HepG2 (cell line): ENCODE data around the gene SELPLG. TPM values are rescaled to one million over a fixed set of nuclear protein-coding genes. Genes with fewer than 3 reads are reported as not detected.

ENCODE experiments used
- ATAC-seq: fragments of 200-7000 bp; cut with Tn5 transposase; 3 replicates; pipeline ENCODE4 v1.9.1; 2020; ENCODE audit warnings: mild to moderate bottlenecking, moderate library complexity
- BruUV-seq: library from RNA; stranded (reverse); fragments of 400-500 nt; replicated peaks from 2 replicates; lab custom pipeline; 2021; lab: Mats Ljungman, UMichigan
- CTCF ChIA-PET: fragments of 300-600 bp; formaldehyde crosslinking; extraction: SDS; loops from one replicate; lab custom pipeline; 2021; ENCODE audit warnings: low total read pairs, inconsistent platforms, low intra/inter-chr PET ratio; lab: Yijun Ruan, JAX
- POLR2A ChIA-PET: fragments of 350-600 bp; sonication (Branson Sonifier 250); formaldehyde crosslinking; loops from one replicate; lab custom pipeline; 2020; ENCODE audit warnings: antibody characterized with exemption, inconsistent platforms; lab: Yijun Ruan, JAX
- DNase-seq: peaks from one replicate; pipeline ENCODE4 v3.0.0-alpha.2; 2015; ENCODE audit warnings: low spot score
- FAIRE-seq: peaks from 3 replicates; lab custom pipeline; 2011; peaks lifted over from hg19 to GRCh38; lab: Jason Lieb, UNC
- H2AFZ ChIP-seq: one replicate; pipeline ENCODE4 v1.6.1; 2011; ENCODE audit warnings: low read length, inconsistent platforms
- H3K27ac ChIP-seq: fragments of 300-600 bp; 3 replicates; pipeline ENCODE4 v1.8.0; 2011; ENCODE audit warnings: mixed run types, mild to moderate bottlenecking, mixed read lengths, low read length, inconsistent platforms; ENCODE audit not compliant: insufficient read depth; ENCODE audit errors: extremely low read length
- H3K27me3 ChIP-seq, 2 experiments: fragments of 200-600 bp in 1 of 2; 2 replicates in 1 of 2; 3 replicates in 1 of 2; pipeline versions ENCODE4 v1.6.0 to v1.8.0; 2011; ENCODE audit warnings: low read length in 2 of 2, mild to moderate bottlenecking in 2 of 2, moderate library complexity in 2 of 2, inconsistent platforms in 1 of 2; ENCODE audit not compliant: insufficient read depth in 2 of 2, control insufficient read depth in 1 of 2
- H3K36me3 ChIP-seq, 2 experiments: fragments of 200-600 bp in 1 of 2; replicated peaks in 1 of 2; 2 replicates in 1 of 2; 3 replicates in 1 of 2; pipeline versions ENCODE4 v1.5.1 to v1.8.0; 2011; ENCODE audit warnings: low read length in 2 of 2, inconsistent platforms in 1 of 2; ENCODE audit not compliant: insufficient read depth in 2 of 2, control insufficient read depth in 1 of 2
- H3K4me1 ChIP-seq: 2 replicates; pipeline ENCODE4 v1.5.1; 2012; ENCODE audit warnings: low read length, inconsistent platforms; ENCODE audit not compliant: insufficient read depth
- H3K4me2 ChIP-seq: 2 replicates; pipeline ENCODE4 v1.6.0; 2011; ENCODE audit warnings: low read depth, low read length, inconsistent platforms
- H3K4me3 ChIP-seq, 3 experiments: fragments of 200-600 bp in 1 of 3; sonication (generic), shearing (Covaris generic) in 1 of 3; replicated peaks in 1 of 3; 2 replicates each; pipeline ENCODE4 v1.5.1; 2011 to 2016; ENCODE audit warnings: low read length in 3 of 3, inconsistent platforms in 2 of 3, low read depth in 2 of 3, mild to moderate bottlenecking in 2 of 3, control low read depth in 1 of 3, mixed read lengths in 1 of 3; ENCODE audit not compliant: insufficient read depth in 1 of 3
- H3K79me2 ChIP-seq: one replicate; pipeline ENCODE4 v1.6.1; 2011; ENCODE audit warnings: low read length, inconsistent platforms; ENCODE audit not compliant: insufficient read depth
- H3K9ac ChIP-seq: 2 replicates; pipeline ENCODE4 v1.6.0; 2011; ENCODE audit warnings: mild to moderate bottlenecking, low read depth, low read length, inconsistent platforms; ENCODE audit not compliant: insufficient read depth
- H3K9me3 ChIP-seq: 2 replicates; pipeline ENCODE4 v1.5.1; 2012; ENCODE audit warnings: mild to moderate bottlenecking, low read length
- H4K20me1 ChIP-seq: 2 replicates; pipeline ENCODE4 v1.6.0; 2011; ENCODE audit warnings: inconsistent platforms, mild to moderate bottlenecking, low read length, moderate library complexity; ENCODE audit not compliant: insufficient read depth
- ARID5B ChIP-seq: IDR thresholded peaks from 2 replicates; pipeline ENCODE4 v1.4.0; 2020; ENCODE audit warnings: mild to moderate bottlenecking, missing genetic modification reagents
- ETV6 ChIP-seq: sonication (generic); formaldehyde crosslinking; conservative IDR thresholded peaks from 2 replicates; pipeline ENCODE4 v1.4.0; 2020; ENCODE audit warnings: missing genetic modification reagents
- PAXIP1 ChIP-seq: sonication (generic); formaldehyde crosslinking; conservative IDR thresholded peaks from 2 replicates; pipeline ENCODE4 v1.4.0; 2020; ENCODE audit warnings: mild to moderate bottlenecking, missing genetic modification reagents, moderate library complexity
- THAP11 ChIP-seq: IDR thresholded peaks from 2 replicates; pipeline ENCODE4 v1.6.1; 2016; ENCODE audit warnings: missing biosample characterization, missing genetic modification reagents
- TOE1 ChIP-seq: sonication (generic); formaldehyde crosslinking; IDR thresholded peaks from 2 replicates; pipeline ENCODE4 v1.4.0; 2020; ENCODE audit warnings: mild to moderate bottlenecking, missing genetic modification reagents
- ZBTB21 ChIP-seq: sonication (generic); formaldehyde crosslinking; IDR thresholded peaks from 2 replicates; pipeline ENCODE4 v1.4.0; 2020; ENCODE audit warnings: missing genetic modification reagents
- ZFP36L1 ChIP-seq: sonication (generic); formaldehyde crosslinking; IDR thresholded peaks from 2 replicates; pipeline ENCODE4 v1.8.0; 2022; ENCODE audit warnings: mild to moderate bottlenecking, missing genetic modification reagents, moderate library complexity
- ZFP90 ChIP-seq: sonication (generic); formaldehyde crosslinking; IDR thresholded peaks from 2 replicates; pipeline ENCODE4 v1.8.0; 2022; ENCODE audit warnings: missing genetic modification reagents, mild to moderate bottlenecking, inconsistent platforms, borderline replicate concordance
- ZKSCAN5 ChIP-seq: sonication (generic); formaldehyde crosslinking; IDR thresholded peaks from 2 replicates; pipeline ENCODE4 v1.5.1; 2020; ENCODE audit warnings: mild to moderate bottlenecking, missing genetic modification reagents
- ZNF232 ChIP-seq: sonication (generic); formaldehyde crosslinking; IDR thresholded peaks from 2 replicates; pipeline ENCODE4 v1.4.0; 2020; ENCODE audit warnings: missing genetic modification reagents, borderline replicate concordance
- ZNF326 ChIP-seq: sonication (generic); formaldehyde crosslinking; IDR thresholded peaks from 2 replicates; pipeline ENCODE4 v1.4.0; 2020; ENCODE audit warnings: missing genetic modification reagents, borderline replicate concordance
- ZNF350 ChIP-seq: sonication (generic); formaldehyde crosslinking; IDR thresholded peaks from 2 replicates; pipeline ENCODE4 v1.4.0; 2020; ENCODE audit warnings: mild to moderate bottlenecking, low read depth, missing genetic modification reagents, borderline replicate concordance
- ZNF530 ChIP-seq: sonication (generic); formaldehyde crosslinking; IDR thresholded peaks from 2 replicates; pipeline ENCODE4 v1.5.0; 2020; ENCODE audit warnings: low read depth, mild to moderate bottlenecking, missing genetic modification reagents
- ZNF605 ChIP-seq: sonication (generic); formaldehyde crosslinking; IDR thresholded peaks from 2 replicates; pipeline ENCODE4 v1.8.0; 2022; ENCODE audit warnings: mild to moderate bottlenecking, missing genetic modification reagents
- WGBS: methylation state at CpG from one replicate; pipeline ENCODE4 v1.1.6; 2017; ENCODE audit warnings: low lambda C conversion rate; 5-methylcytosine and 5-hydroxymethylcytosine counted together
- in situ Hi-C: cut with HindIII; loops from 2 replicates; pipeline ENCODE4 v1.10.0; 2017; ENCODE audit warnings: low pct_unique_long_range_greater_than_20kb; ENCODE audit not compliant: extremely low pct_ligation_motif_present
- intact Hi-C: fragments of 100-400 bp; cut with micrococcal nuclease; formaldehyde crosslinking; loops from one replicate; pipeline ENCODE4 v1.10.0; 2022; ENCODE audit not compliant: unreplicated experiment
- polyA plus RNA-seq, 8 experiments: library from polyadenylated mRNA; depleted of rRNA in 3 of 8; stranded (reverse) in 7 of 8; unstranded in 1 of 8; fragments of >200 nt; fragmentation: Illumina TruSeq in 4 of 8; extraction: Trizol in 4 of 8; gene quantifications; 2 replicates each; pipeline versions ENCODE4 v1.2.1 to v1.2.3, GENCODE V29; 2011 to 2016; ENCODE audit warnings: low read depth in 4 of 8, missing spikeins in 1 of 8, mixed read lengths in 1 of 8; ENCODE audit not compliant: insufficient read depth in 1 of 8
- total RNA-seq, 5 experiments: library from RNA; depleted of rRNA; stranded (reverse); fragments of >200 nt; fragmentation: Illumina TruSeq; extraction: Trizol; gene quantifications; 2 replicates each; pipeline ENCODE4 v1.2.3, GENCODE V29; 2016; ENCODE audit warnings: low read depth in 1 of 5
- TF ChIP-seq, protein P1 (sequence below): sonication (generic); formaldehyde crosslinking; IDR thresholded peaks from 2 replicates; pipeline ENCODE4 v1.4.0; 2020; ENCODE audit warnings: mild to moderate bottlenecking, low read depth, missing genetic modification reagents

The SELPLG gene
- total and polyA plus RNA-seq, 2 of the 13 experiments (the other 11 are each of a cell fraction or from before 2014, with no cell fraction given), result 0.12 TPM; not detected in 1

GRCh38 chr12:108589028-108589839 is 44.5 kb downstream of the SELPLG start:
- POLR2A ChIA-PET, result no interaction called here
- no peak for FAIRE-seq
- no TSS peak for BruUV-seq
- TF ChIP-seq ZFP36L1 (no peak), TOE1 (CRISPR knock-in tag) (no peak), ETV6 (no peak), ARID5B (CRISPR knock-in tag) (no peak), PAXIP1 (CRISPR knock-in tag) (no peak), ZNF232 (no peak), ZNF350 (CRISPR knock-in tag) (no peak), ZNF530 (CRISPR knock-in tag) (no peak), ZNF605 (CRISPR knock-in tag) (no peak), ZFP90 (CRISPR knock-in tag) (no peak), ZKSCAN5 (CRISPR knock-in tag) (no peak), THAP11 (no peak), ZNF326 (CRISPR knock-in tag) (no peak), ZBTB21 (CRISPR knock-in tag) (no peak)
- TF ChIP-seq, protein P1, sequence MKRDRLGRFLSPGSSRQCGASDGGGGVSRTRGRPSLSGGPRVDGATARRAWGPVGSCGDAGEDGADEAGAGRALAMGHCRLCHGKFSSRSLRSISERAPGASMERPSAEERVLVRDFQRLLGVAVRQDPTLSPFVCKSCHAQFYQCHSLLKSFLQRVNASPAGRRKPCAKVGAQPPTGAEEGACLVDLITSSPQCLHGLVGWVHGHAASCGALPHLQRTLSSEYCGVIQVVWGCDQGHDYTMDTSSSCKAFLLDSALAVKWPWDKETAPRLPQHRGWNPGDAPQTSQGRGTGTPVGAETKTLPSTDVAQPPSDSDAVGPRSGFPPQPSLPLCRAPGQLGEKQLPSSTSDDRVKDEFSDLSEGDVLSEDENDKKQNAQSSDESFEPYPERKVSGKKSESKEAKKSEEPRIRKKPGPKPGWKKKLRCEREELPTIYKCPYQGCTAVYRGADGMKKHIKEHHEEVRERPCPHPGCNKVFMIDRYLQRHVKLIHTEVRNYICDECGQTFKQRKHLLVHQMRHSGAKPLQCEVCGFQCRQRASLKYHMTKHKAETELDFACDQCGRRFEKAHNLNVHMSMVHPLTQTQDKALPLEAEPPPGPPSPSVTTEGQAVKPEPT (CRISPR knock-in tag), result no peak

More at GRCh38 chr12:108589028-108589839, 44.5 kb downstream of the SELPLG start:
- no peak overlapping the region for H2AFZ ChIP-seq
- DNase-seq (no peak), ATAC-seq (no peak; the same call in 2 of the 3 replicates)
- CTCF ChIA-PET, result no interaction called here
- H3K4me2 ChIP-seq, result no peak overlapping the region
- H3K79me2 ChIP-seq, result no peaks in the 10 kb centered on the region
- H3K36me3 ChIP-seq, result no peaks in the 10 kb centered on the region
- H3K4me1 ChIP-seq, result 0 out of 2 replicates have a peak, but pooled peaks cover 8% of the 10 kb centered on the region
- H4K20me1 ChIP-seq, result no peaks in the 10 kb centered on the region
- H3K27me3 ChIP-seq, result peaks cover 6 to 35% of the 10 kb centered on the region in 2 experiments
- no peak overlapping the region for H3K27ac ChIP-seq
- H3K4me3 ChIP-seq, result no peak overlapping the region
- no peaks in the 10 kb centered on the region for H3K9me3 ChIP-seq
- no peak overlapping the region for H3K9ac ChIP-seq
- intact Hi-C loops (no loop called here), in situ Hi-C loops (no loop called here)
- 7% methylated on average over 8 of the region's 15 CpGs for WGBS
